GM18873 (cell line): ENCODE measurements around the gene NUDT11.
"Not testable (repeated sequence)": the region's sequence is repeated elsewhere in the genome, so short reads cannot be mapped to it uniquely, and the experiment has no call there.

Source experiments
- ATAC-seq: cut with Tn5 transposase; IDR thresholded peaks from one replicate; pipeline ENCODE4 v1.9.1; 2021; ENCODE audit warnings: mild to moderate bottlenecking, moderate library complexity, moderate number of reproducible peaks; ENCODE audit not compliant: unreplicated experiment, low FRiP score

Gene NUDT11

GRCh38 chrX:51496501-51497291, at the start of gene NUDT11:
Gene NUDT11 (minus strand): TSS chrX:51496592. CDS start chrX:51496444, 148 bp downstream.
- no peak for ATAC-seq

DNA sequence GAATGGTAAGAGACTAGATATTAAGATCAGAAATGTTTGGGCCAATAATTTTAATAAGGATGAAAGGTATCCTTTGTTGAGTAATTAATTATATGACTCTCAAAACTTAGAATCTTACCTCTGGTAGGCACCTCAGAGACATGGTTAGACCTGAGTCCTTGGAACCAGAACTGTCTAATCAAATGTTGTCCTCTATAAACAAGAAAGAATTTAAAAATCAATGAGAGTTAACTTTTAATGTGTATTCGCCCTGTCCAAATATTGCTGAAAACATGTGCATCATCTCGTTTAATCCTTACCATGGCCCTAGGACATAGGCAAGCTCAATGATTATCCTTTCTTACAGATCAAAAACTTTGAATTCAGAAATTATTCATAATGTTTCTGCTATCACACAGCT, 24.0 kb upstream of the NUDT11 start:
- ATAC-seq, result no peak

GRCh38 chrX:51519131-51519530, 22.7 kb upstream of the NUDT11 start:
- not testable (repeated sequence) for ATAC-seq

DNA sequence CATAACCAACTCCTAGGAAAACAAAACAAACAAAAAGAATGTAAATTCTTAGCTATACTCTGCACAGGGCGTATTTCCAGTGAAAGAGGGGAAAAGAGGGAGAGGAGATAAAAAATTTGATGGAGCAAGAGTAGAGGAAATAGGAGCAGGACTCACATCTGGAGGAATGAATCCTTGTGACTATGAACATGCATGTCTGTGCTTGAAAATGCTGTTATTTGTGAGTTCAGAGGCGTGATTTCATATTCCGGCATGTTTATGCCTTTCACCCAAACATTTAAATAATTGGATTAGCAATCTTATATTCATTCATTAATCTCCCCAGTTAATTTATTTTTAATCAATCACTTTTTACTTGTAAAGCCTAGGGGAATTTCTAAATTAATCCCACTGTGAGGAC, 11.2 kb upstream of the NUDT11 start:
- ATAC-seq, result no peak

DNA sequence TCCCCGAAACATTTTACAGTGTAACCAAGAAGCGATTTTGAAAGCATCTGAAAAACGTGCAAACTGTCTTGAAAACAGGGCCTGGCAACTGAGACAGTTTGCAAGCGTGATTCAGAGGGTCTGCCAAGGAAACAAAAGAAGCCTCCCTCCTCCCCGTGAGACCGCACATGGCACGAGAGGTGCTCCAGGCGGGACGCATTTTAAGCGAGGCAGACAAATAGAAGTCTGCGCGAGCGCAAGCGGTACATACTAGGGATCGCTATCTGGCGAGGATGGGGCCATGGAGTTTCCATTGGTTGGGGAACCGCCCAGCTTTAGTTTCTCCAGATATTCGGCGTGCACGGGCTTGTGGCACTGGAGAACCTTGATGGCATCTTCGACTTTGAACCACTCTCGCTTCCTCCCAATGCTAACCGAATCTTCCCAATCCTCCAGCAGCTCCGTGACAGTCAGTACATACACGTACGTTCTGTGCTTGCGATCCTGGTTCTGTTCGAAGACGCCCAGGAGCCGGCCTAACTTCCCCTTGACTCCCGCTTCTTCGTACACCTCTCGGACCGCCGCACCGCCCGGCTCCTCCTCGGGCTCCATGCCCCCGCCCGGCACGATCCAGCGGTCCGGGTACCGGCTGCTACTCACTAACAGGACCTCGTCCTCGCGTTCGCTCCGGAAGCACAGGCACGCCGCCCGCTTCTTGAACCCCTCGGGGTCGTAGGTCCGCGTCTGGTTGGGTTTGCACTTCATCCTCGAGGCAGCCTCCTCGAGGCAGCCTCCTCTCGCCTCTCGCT, 497 bp downstream of the NUDT11 start:
- not testable (repeated sequence) for ATAC-seq

DNA sequence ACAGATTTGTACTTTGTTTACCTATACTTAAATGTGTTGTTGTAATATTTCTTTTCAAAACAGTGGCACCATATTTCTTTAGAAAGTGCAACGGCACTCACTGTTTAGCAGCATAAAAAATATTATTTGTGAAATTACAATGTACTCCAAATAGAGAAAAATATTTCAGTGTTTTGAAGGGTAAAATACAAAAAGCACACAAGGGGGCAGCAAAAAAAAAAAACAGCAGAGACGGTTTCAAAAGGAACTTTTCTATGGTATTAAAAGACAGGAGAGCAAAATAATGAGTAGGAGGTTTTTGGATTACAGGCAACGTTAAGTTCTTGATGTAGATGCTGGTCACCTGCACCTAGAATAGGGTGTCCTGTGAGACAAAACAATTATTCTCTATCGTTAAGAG, 2.0 kb downstream of the NUDT11 start:
- no peak for ATAC-seq

DNA sequence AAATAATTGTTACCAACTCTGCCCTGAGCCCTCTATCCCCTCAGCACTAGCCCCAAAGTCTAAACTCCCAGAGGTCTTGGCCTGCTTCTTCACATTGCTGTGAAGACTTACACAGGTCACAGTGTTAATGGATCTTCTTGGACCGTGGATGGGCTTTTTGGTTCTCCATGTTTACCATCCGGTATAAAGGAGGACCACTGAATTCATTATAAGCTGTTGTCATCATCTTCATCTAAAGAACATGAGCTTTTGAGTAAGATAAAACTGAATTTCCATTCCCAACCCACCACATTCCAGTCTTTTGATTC, 8.5 kb downstream of the NUDT11 start:
- no peak for ATAC-seq

DNA sequence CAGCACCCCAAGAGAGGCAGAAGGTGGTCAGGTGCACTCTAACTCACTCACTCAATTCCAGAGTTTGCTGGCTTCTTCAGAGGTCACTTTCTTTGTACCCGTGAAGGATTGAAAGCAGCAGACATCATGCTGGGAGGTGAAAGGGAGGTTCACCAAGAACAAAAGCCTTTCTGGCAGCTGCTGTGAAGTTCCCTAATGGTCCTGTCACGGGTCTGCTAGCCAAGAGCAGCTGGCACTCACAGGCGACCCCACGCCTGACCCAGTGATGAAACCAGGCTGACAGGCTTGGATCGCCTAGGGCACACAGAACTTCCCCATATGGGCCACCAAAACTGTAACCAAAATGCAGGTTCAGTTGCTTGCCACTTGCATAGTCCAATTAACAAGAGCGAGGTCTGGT, 11.8 kb downstream of the NUDT11 start:
- no peak for ATAC-seq

DNA sequence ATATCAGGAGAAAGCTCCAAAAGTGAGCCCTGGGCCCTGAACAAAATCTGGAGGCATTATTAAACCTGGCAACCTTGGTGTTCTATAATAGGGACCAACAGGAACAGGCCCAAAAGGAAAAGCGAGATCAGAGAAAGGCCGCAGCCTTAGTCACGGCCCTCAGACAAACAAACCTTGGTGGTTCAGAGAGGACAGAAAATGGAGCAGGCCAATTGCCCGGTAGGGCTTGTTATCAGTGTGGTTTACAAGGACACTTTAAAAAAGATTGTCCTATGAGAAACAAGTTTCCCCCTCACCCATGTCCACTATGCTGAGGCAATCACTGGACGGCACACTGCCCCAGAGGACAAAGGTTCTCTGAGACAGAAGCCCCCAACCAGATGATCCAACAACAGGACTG, 14.0 kb downstream of the NUDT11 start:
- not testable (repeated sequence) for ATAC-seq

- no peak for ATAC-seq
Measured at GRCh38 chrX:51476930-51477329, 19.5 kb downstream of the NUDT11 start.

GRCh38 chrX:51463322-51463721, 33.1 kb downstream of the NUDT11 start:
- no peak for ATAC-seq

- ATAC-seq, result no peak
Measured at GRCh38 chrX:51461053-51462044, 35.0 kb downstream of the NUDT11 start.

DNA sequence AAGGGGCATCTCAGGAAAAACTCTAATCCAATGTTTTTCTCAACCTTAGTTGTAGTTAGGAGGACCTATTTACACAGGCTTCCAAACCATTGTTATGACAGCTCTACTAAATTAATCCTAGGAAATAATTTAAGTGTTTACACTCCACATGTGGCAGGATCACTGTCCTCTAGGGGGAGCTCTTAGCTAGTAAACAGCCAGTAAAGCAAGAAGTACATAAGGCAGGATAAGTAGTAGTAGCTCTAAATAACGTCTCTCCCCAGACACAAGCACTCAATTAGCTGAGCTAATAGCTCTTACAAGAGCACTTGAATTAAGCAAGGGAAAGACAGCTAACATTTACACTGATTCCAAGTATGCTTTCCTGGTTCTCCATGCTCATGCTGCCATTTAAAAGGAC, 37.3 kb downstream of the NUDT11 start:
- ATAC-seq, result no peak

DNA sequence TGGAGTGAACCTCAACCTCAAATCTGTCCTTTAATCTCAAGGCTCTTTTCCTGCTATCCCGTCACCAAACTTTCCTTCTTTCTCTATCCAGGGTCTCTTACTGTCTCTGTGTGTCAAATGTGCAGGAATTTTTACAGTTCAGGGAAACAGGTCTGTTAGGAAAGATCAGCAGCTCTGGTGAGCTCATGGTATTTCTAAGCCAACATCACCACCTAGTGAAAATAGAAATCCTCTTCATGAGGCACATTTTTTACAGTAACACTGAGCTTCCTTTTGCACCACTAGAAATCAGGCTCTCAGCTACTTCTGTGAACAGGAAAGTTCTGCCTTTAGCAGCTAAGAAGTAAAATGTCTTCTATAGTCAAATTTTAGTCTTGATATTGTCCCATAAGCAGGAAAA, 39.6 kb downstream of the NUDT11 start:
- no peak for ATAC-seq

- no peak for ATAC-seq
Measured at GRCh38 chrX:51456246-51456645, 40.1 kb downstream of the NUDT11 start.

DNA sequence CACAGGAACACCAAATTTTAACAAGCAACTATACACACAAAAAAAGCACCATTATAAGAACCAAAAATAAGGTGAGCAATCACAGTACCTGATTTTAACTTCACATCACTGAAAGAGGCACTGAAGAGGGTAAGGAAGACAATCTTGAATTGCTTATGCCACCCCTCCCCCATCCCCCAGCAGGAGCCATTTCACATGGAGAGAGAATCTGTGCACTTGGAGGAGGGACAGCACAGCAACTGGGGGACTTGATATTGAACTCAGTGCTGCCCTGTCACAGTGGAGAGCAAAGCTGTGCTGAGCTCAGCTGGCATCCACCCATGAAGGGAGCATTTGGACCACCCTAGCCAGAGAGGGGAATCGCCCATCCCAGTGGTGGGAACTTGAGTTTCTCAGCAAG, 56.0 kb downstream of the NUDT11 start:
- no peak for ATAC-seq
